Immature natural killer cell (primary cell): ENCODE results near the gene TOPBP1. TPM values are rescaled to one million over a fixed set of nuclear protein-coding genes. Genes with fewer than 3 reads are reported as not detected.
"Not testable (repeated sequence)": the region's sequence is repeated elsewhere in the genome, so short reads cannot be mapped to it uniquely, and the experiment has no call there.

Experiments
- DNase-seq, 3 donors: peaks; one replicate each; pipeline ENCODE4 v3.0.0; 2022; ENCODE audit warnings: mixed read lengths in 1 of 3
- H3K27ac Mint-ChIP-seq, 6 donors: one replicate each; pipeline ENCODE4 v1.8.0; 2020; ENCODE audit warnings: mixed read lengths in 6 of 6, mild to moderate bottlenecking in 5 of 6, inconsistent platforms in 4 of 6, moderate library complexity in 3 of 6
- H3K27me3 Mint-ChIP-seq, 3 donors: one replicate each; pipeline ENCODE4 v1.8.0; 2020 to 2021; ENCODE audit warnings: low read depth in 3 of 3, mild to moderate bottlenecking in 3 of 3, mixed read lengths in 3 of 3, moderate library complexity in 3 of 3, inconsistent platforms in 1 of 3
- H3K36me3 Mint-ChIP-seq, 3 donors: one replicate each; pipeline ENCODE4 v1.8.0; 2020; ENCODE audit warnings: mixed read lengths in 3 of 3, inconsistent platforms in 2 of 3, mild to moderate bottlenecking in 2 of 3
- H3K4me1 Mint-ChIP-seq, 2 donors: one replicate each; pipeline ENCODE4 v1.8.0; 2020; ENCODE audit warnings: inconsistent platforms in 2 of 2, mild to moderate bottlenecking in 2 of 2, mixed read lengths in 2 of 2, moderate library complexity in 1 of 2
- H3K4me3 Mint-ChIP-seq, 5 donors: one replicate each; pipeline ENCODE4 v1.8.0; 2020; ENCODE audit warnings: mild to moderate bottlenecking in 5 of 5, mixed read lengths in 5 of 5, inconsistent platforms in 3 of 5, moderate library complexity in 3 of 5
- H3K9me3 Mint-ChIP-seq, 6 donors: one replicate each; pipeline ENCODE4 v1.8.0; 2020; ENCODE audit warnings: mild to moderate bottlenecking in 6 of 6, mixed read lengths in 6 of 6, inconsistent platforms in 4 of 6, moderate library complexity in 3 of 6
- polyA plus RNA-seq, 3 donors: library from polyadenylated mRNA; unstranded; fragments of 300-500 nt; fragmentation: Illumina TruSeq; gene quantifications; one replicate each; pipeline ENCODE4 v1.2.3, GENCODE V29; 2021

The TOPBP1 gene
- polyA plus RNA-seq, 3 donors from 2014 or later = 5.2 to 16.3 (median 12.2) TPM

DNA sequence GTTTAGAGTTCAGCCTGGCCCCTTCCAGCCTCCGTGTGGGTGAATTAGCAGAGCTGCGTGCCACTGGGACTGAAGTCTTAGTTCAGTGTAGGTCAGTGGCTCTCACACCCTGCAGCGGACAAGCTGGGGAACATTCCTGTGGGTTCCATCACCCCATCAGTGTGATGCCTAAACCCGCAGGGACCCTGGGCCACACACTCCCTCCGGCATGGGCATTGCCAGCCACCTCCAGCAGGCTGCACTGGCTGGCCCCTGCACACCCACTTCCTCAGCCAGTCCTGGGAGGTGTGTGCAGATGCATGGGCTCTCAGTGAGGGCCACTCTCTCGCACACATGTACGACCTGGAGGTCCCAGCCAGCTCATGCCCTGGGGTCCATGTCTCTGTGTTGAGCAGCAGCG, 32.1 kb upstream of the TOPBP1 start:
- peaks cover 0 to 2% (median 0%) of the 10 kb centered on the region in 6 donors for H3K9me3 Mint-ChIP-seq
- H3K36me3 Mint-ChIP-seq = peaks cover 0 to 4% (median 0%) of the 10 kb centered on the region in 3 donors
- no peaks in the 10 kb centered on the region for H3K4me1 Mint-ChIP-seq
- H3K27me3 Mint-ChIP-seq = peaks cover 0 to 2% (median 0%) of the 10 kb centered on the region in 3 donors
- H3K4me3 Mint-ChIP-seq = no peak overlapping the region
- H3K27ac Mint-ChIP-seq = no peak overlapping the region
- no peak for DNase-seq

DNA sequence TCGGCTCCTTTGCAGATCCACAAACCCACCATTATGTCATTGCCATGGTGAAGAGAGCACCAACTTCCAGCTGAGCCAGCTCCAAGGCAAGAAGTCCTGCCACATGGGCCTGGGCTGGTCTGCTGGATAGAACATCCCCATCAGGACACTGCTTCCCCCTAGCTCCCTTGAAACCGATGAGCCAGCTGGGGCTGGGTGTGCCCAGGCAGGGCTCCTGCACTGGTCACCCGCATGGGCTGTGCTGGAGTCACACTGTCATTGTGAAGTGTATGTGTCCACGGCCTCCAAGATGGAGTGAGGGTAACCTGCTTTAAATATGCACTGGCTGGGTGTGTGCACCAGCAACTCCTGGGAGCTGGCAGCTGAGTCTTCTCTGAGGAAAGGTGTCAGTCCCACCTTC, 31.0 kb upstream of the TOPBP1 start:
- Mint-ChIP-seq H3K36me3 (no peaks in the 10 kb centered on the region), H3K9me3 (no peaks in the 10 kb centered on the region), H3K4me3 (no peak overlapping the region), H3K4me1 (peaks cover 3 to 6% of the 10 kb centered on the region in 2 donors), H3K27me3 (peaks cover 0 to 2% (median 0%) of the 10 kb centered on the region in 3 donors), H3K27ac (no peak overlapping the region)
- DNase-seq = no peak

- no peak overlapping the region for H3K4me3 Mint-ChIP-seq
- H3K27ac Mint-ChIP-seq = no peak overlapping the region
- no peak for DNase-seq
- H3K36me3 Mint-ChIP-seq = peaks cover 0 to 3% (median 0%) of the 10 kb centered on the region in 3 donors
- no peaks in the 10 kb centered on the region for H3K9me3 Mint-ChIP-seq
- H3K4me1 Mint-ChIP-seq = peaks cover 13 to 19% of the 10 kb centered on the region in 2 donors
- H3K27me3 Mint-ChIP-seq = peaks cover 0 to 2% (median 0%) of the 10 kb centered on the region in 3 donors
Observed at GRCh38 chr3:133691273-133692107, 29.7 kb upstream of the TOPBP1 start.

DNA sequence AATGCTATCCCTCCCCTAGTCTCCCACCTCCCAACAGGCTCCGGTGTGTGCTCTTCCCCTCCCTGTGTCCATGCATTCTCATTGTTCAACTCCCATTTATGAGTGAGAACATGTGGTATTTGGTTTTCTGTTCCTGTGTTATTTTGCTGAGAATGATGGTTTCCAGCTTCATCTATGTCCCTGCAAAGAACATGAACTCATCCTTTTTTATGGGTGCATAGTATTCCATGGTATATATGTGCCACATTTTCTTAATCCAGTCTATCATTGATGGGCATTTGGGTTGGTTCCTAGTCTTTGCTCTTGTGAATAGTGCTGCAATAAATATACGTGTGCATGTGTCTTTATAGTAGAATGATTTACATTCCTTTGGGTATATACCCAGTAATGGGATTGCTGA, 16.3 kb upstream of the TOPBP1 start:
- Mint-ChIP-seq H3K9me3 (peaks cover 2 to 18% (median 9%) of the 10 kb centered on the region in 6 donors), H3K27me3 (peaks cover 7 to 36% (median 7%) of the 10 kb centered on the region in 3 donors)
- not testable (repeated sequence) for DNase-seq, H3K4me3 Mint-ChIP-seq, H3K4me1 Mint-ChIP-seq, H3K36me3 Mint-ChIP-seq, H3K27ac Mint-ChIP-seq

GRCh38 chr3:133676336-133677118, 14.8 kb upstream of the TOPBP1 start:
- no peak overlapping the region for H3K27ac Mint-ChIP-seq
- peaks cover 0 to 3% (median 3%) of the 10 kb centered on the region in 3 donors for H3K36me3 Mint-ChIP-seq
- no peak overlapping the region for H3K4me3 Mint-ChIP-seq
- no peak for DNase-seq
- peaks cover 0 to 13% (median 2%) of the 10 kb centered on the region in 6 donors for H3K9me3 Mint-ChIP-seq
- no peaks in the 10 kb centered on the region for H3K4me1 Mint-ChIP-seq
- H3K27me3 Mint-ChIP-seq = peaks cover 10 to 33% (median 10%) of the 10 kb centered on the region in 3 donors

DNA sequence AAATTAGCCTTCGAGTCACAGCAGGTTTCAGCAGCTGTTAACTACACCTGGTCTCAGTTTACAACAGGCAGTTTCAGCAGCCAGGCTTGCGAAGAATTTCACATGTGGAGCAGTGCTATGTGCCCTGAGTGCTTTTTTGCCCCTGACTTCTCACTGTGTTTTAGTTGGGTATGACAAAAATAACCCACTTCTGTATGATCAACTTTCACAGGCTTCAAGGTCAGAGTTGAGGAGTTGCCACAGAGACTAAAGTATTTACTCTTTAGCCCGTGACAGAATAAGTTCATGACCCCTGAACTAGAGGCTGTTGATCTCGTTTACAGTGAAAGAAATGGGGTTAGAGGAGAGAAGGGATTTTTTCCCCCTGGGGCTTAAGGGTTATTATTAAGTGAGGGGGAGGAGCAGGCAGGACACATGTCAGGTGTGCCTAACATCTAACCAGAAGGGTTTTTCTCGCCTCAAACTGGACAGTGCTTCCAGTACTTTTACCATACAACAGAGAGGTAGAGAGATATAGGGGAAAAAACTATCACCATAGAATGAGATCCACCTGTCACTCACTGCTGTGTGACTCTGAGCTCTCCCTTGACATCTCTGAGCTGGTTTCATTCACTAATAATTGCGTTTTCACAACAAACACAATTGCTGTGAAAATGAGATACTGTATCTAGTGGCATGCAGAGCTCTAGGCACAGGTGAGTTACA, 14.0 kb upstream of the TOPBP1 start:
- Mint-ChIP-seq H3K9me3 (peaks cover 0 to 11% (median 2%) of the 10 kb centered on the region in 6 donors), H3K27ac (no peak overlapping the region), H3K4me1 (no peaks in the 10 kb centered on the region), H3K36me3 (peaks cover 0 to 3% (median 0%) of the 10 kb centered on the region in 3 donors), H3K27me3 (peaks cover 10 to 33% (median 12%) of the 10 kb centered on the region in 3 donors), H3K4me3 (no peak overlapping the region)
- no peak for DNase-seq

DNA sequence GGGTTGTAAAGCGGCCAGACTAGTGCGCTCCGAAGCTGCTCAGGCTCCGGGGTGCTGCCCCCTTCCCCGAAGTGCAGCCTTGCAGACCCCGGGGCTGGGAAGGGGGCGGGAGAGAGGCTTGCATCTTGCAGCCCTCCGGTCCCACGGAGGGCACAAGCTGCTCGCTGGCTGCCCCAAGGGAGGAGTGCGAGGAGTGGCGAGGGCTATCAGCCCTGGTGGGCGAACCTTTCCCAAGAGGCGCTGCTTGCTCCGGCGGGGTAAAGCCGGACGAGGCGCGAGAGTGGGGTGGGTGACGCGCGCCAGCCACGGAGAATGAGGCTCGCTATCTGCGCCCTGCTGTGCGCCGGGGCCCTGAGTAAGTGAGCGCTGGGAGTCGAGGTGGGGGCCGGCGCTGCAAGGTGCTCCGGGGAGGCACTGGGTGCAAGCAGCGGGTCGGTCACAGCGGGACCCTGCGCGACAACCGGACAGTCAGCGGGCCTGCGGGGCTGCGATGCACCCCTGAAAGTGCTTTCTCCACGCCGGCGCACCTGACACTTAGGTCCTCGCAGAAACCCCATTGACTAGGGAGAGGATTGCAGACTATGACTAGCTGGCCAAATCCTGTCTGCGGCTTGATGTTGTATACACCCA, 12.7 kb upstream of the TOPBP1 start:
- peaks cover 0 to 8% (median 2%) of the 10 kb centered on the region in 6 donors for H3K9me3 Mint-ChIP-seq
- peaks cover 8 to 29% (median 12%) of the 10 kb centered on the region in 3 donors for H3K27me3 Mint-ChIP-seq
- no peak overlapping the region for H3K27ac Mint-ChIP-seq
- no peak overlapping the region for H3K4me3 Mint-ChIP-seq
- DNase-seq = no peak
- peaks cover 0 to 2% (median 0%) of the 10 kb centered on the region in 3 donors for H3K36me3 Mint-ChIP-seq
- H3K4me1 Mint-ChIP-seq = no peaks in the 10 kb centered on the region

- Mint-ChIP-seq H3K27me3 (peaks cover 8 to 29% (median 12%) of the 10 kb centered on the region in 3 donors), H3K36me3 (peaks cover 0 to 4% (median 0%) of the 10 kb centered on the region in 3 donors), H3K9me3 (peaks cover 0 to 8% (median 2%) of the 10 kb centered on the region in 6 donors), H3K4me3 (no peak overlapping the region), H3K27ac (no peak overlapping the region), H3K4me1 (no peaks in the 10 kb centered on the region)
- DNase-seq = no peak
Observed at GRCh38 chr3:133673746-133674145, 12.0 kb upstream of the TOPBP1 start.

DNA sequence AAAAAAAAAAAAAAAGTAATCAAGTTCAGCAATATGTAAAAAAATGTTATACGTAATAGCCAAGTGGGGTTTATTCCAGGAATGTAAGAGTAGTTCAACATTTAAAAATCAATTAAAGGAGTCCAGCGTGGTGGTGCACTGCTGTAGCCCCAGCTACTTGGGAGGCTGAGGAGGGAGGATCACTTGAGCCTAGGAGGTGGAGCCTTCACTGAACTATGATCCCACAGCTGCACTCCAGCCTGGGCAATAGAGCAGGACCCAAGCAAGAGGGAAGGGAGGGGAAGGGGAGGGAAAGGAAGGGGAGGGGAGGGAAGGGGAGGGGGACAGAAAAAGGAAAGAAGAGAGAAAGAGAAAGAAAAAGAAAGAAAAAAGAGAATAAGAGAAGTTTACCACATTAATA, 10.7 kb upstream of the TOPBP1 start:
- H3K27me3 Mint-ChIP-seq = peaks cover 4 to 23% (median 12%) of the 10 kb centered on the region in 3 donors
- no peak overlapping the region for H3K27ac Mint-ChIP-seq
- no peaks in the 10 kb centered on the region for H3K9me3 Mint-ChIP-seq
- H3K4me3 Mint-ChIP-seq = no peak overlapping the region
- no peak for DNase-seq
- H3K4me1 Mint-ChIP-seq = no peaks in the 10 kb centered on the region
- H3K36me3 Mint-ChIP-seq = peaks cover 0 to 4% (median 0%) of the 10 kb centered on the region in 3 donors

DNA sequence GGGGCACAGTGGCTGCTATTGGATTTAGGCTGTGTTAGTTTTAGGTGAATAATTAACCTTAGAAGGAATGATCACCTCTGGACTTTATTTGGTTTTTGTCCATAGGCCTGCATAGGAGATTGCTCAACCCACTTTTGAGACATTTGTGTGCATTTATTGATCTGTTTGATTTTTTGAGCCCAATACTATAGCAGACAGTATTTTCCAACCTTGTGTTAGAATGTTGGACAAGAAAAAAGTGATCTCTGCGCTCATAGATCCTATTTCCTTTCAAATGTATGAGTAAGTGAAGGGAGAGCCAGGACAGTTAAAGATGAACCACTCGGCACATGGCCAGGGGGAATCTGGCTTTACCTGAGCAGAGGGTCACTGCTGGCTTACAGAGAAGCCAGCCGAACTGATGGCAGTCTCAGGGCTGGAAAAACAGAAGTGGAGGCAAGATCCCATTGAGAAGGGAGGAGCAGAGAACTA, 8.8 kb upstream of the TOPBP1 start:
- H3K9me3 Mint-ChIP-seq = no peaks in the 10 kb centered on the region
- no peak overlapping the region for H3K27ac Mint-ChIP-seq
- no peaks in the 10 kb centered on the region for H3K4me1 Mint-ChIP-seq
- DNase-seq = no peak
- peaks cover 4 to 13% (median 12%) of the 10 kb centered on the region in 3 donors for H3K27me3 Mint-ChIP-seq
- no peak overlapping the region for H3K4me3 Mint-ChIP-seq
- peaks cover 0 to 4% (median 0%) of the 10 kb centered on the region in 3 donors for H3K36me3 Mint-ChIP-seq

- Mint-ChIP-seq H3K27me3 (peaks cover 4 to 12% (median 10%) of the 10 kb centered on the region in 3 donors), H3K4me3 (no peak overlapping the region), H3K27ac (no peak overlapping the region), H3K36me3 (peaks cover 0 to 4% (median 0%) of the 10 kb centered on the region in 3 donors), H3K4me1 (no peaks in the 10 kb centered on the region), H3K9me3 (no peaks in the 10 kb centered on the region)
- no peak for DNase-seq
Observed at GRCh38 chr3:133669949-133670524, 8.3 kb upstream of the TOPBP1 start.

GRCh38 chr3:133667118-133667517, 5.4 kb upstream of the TOPBP1 start:
- peaks cover 0 to 4% (median 0%) of the 10 kb centered on the region in 3 donors for H3K36me3 Mint-ChIP-seq
- H3K4me1 Mint-ChIP-seq = peaks cover 17 to 19% of the 10 kb centered on the region in 2 donors
- no peak overlapping the region for H3K4me3 Mint-ChIP-seq
- no peak for DNase-seq
- no peak overlapping the region for H3K27ac Mint-ChIP-seq
- no peaks in the 10 kb centered on the region for H3K9me3 Mint-ChIP-seq
- peaks cover 0 to 5% (median 4%) of the 10 kb centered on the region in 3 donors for H3K27me3 Mint-ChIP-seq

GRCh38 chr3:133665188-133665587, 3.4 kb upstream of the TOPBP1 start:
- H3K9me3 Mint-ChIP-seq, H3K4me3 Mint-ChIP-seq, DNase-seq, H3K27me3 Mint-ChIP-seq, H3K36me3 Mint-ChIP-seq, H3K27ac Mint-ChIP-seq: not testable (repeated sequence)
- H3K4me1 Mint-ChIP-seq = peaks cover 32 to 37% of the 10 kb centered on the region in 2 donors
